ENCODE measurements around the gene DIO3. TPM values are rescaled to one million over a fixed set of nuclear protein-coding genes. Genes with fewer than 3 reads are reported as not detected.
"Not testable (repeated sequence)": the region's sequence is repeated elsewhere in the genome, so short reads cannot be mapped to it uniquely, and the experiment has no call there.

The DIO3 gene
- total RNA-seq, 1 experiment from 2014 or later: not detected

DNA sequence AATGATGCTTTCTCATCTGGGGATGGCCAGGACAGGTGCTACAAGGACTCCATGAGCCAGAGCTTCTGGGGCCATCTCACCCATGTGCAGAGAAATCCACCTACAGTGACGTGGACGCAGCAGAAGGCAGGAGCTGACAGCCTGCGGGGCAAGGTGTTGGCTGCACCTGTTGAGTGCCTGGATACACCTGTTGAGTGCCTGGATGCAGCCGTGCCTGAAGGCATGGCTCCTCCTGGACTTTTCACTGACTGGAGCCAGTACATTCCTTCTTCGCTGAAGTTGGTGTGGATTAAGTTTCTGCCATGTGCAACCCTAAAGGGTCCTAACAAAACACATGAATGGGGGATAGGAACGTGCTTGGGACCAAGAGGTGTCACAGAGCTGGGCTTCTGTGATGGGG, 7.4 kb upstream of the DIO3 start:
- H3K9me3 ChIP-seq: no peaks in the 10 kb centered on the region
- no peak for DNase-seq
- H3K36me3 ChIP-seq: no peaks in the 10 kb centered on the region
- no peak overlapping the region for H3K4me3 ChIP-seq
- H3K27me3 ChIP-seq: no peaks in the 10 kb centered on the region

DNA sequence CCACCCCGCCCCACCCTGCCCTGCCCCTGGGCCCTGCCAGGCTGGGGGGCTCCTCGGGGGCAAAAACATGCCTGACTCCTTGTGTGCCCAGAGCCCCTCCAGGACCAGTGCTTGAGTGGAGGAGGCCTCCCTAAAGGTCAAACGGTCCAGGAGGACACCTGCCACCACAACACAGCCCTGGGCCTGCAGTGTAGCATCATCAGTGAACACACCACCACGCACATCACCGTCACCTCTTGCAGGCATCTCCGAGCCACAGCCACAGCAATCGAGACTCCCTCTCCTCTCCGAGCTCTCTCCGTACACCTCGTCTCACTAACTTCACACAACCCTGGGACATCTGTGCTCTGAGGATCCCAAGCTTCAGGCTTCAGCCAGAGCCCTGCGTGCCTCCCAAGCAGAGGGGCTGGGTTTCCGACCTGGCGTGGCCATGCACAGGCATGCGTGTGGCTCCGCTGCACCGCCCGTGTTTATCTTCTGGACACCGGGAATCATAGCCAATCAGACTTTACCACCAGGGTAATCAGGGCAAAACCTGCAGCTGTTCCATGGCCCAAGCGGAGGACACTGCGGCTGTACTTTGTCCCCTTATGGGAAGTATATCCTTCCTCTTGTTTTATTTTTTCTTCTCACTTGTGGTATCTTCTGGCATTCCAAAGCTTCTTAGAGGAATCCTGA, 6.2 kb upstream of the DIO3 start:
- Histone ChIP-seq H3K36me3 (no peaks in the 10 kb centered on the region), H3K9me3 (no peaks in the 10 kb centered on the region), H3K4me3 (no peak overlapping the region), H3K27me3 (peaks cover 5% of the 10 kb centered on the region; the same call in 1 of the 2 replicates)
- DNase-seq: no peak

DNA sequence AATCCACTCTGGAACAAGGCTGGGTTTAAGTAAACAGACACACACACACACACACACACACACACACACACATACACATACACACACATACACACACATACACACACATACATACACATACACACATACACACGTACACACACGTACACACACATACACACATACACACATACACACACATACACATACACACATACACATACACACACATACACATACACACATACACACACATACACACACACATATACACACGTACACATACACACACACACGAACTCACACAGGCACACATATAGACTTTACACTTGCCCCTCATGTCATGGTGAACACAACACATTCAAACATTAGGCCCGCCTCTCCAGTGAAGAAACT, 5.6 kb upstream of the DIO3 start:
- DNase-seq, H3K27me3 ChIP-seq, H3K9me3 ChIP-seq, H3K4me3 ChIP-seq, H3K36me3 ChIP-seq: not testable (repeated sequence)

DNA sequence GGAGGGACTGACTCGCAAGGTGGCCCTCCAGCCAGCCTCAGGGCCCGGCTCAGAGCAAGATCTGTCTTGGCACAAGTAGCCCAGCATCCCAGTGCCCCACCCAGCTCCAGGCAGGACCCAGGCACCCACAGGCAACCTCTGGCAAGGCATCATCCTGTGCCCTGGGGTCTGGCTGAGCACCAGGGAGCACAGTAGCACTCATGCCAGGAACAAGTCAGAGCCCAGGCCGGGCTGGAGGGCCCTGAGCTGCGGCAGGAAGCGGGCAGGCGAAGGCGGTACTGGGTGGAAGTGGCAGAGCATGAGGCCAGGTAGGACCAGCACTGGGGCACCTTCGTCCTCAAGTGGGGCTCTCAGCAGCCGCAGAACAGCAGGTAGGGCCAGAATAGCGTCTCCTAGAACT, 5.2 kb upstream of the DIO3 start:
- Histone ChIP-seq H3K27me3 (peaks cover 6% of the 10 kb centered on the region; the same call in 1 of the 2 replicates), H3K36me3 (no peaks in the 10 kb centered on the region), H3K9me3 (no peaks in the 10 kb centered on the region), H3K4me3 (no peak overlapping the region)
- DNase-seq: peak; percentile 43

DNA sequence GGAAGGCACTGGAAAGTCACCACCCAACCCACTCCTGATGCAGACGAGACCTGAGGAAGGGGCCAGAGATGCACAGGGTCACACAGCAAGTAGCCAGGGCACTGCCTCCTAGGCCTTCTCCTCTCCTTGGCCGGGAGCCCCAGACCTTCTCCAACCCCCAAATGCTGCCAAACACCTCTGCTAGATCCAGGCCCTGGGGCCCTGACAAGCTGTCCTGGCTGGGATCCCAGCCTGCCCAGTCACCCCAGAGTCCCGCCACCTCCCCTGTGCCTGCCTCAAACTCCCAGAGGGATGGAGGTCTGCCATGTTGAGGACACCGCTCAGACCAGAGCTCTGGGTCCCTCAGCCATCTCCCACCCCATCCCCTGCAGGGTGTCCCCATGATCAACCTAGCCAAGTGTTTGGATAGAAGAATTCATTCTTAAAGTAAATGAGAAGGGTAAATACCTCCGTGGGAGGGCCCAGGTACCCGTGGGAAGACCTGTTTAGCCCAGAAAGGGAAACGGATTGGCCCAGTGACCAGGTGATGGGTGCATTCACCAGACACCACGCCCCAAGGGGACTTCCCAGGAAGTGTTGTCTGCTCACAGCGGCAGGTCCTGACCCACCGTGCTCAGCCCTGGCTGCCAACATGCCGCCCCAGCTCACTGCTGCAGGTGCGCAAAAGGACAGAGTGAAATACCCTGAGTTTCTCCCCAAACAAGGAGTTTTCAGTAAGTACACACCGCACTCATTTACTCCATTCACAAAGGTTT, 4.6 kb upstream of the DIO3 start:
- H3K27me3 ChIP-seq: peaks cover 10% of the 10 kb centered on the region
- H3K4me3 ChIP-seq: no peak overlapping the region
- no peaks in the 10 kb centered on the region for H3K9me3 ChIP-seq
- peak; percentile 38 for DNase-seq
- H3K36me3 ChIP-seq: no peaks in the 10 kb centered on the region

DNA sequence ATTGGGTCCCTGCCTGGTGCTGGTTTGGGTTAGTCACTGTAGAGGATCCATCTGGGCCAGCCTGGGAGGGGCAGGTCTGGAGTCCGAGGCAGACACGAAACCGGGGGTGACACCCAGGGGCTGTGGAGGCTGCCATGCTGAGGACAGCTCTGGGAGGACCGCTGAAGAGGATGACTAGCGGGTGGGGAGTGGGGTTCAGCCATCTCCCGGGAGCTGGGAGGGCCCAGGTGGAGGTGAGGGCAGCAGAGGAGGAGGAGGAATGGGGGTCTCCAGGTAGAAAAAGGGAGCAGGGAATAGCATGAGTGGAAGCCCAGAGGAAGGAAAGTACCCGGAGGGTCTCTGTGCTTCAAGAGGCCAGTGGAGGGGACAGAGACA, 4.0 kb upstream of the DIO3 start:
- H3K9me3 ChIP-seq: no peaks in the 10 kb centered on the region
- H3K27me3 ChIP-seq: peaks cover 14% of the 10 kb centered on the region
- no peaks in the 10 kb centered on the region for H3K36me3 ChIP-seq

DNA sequence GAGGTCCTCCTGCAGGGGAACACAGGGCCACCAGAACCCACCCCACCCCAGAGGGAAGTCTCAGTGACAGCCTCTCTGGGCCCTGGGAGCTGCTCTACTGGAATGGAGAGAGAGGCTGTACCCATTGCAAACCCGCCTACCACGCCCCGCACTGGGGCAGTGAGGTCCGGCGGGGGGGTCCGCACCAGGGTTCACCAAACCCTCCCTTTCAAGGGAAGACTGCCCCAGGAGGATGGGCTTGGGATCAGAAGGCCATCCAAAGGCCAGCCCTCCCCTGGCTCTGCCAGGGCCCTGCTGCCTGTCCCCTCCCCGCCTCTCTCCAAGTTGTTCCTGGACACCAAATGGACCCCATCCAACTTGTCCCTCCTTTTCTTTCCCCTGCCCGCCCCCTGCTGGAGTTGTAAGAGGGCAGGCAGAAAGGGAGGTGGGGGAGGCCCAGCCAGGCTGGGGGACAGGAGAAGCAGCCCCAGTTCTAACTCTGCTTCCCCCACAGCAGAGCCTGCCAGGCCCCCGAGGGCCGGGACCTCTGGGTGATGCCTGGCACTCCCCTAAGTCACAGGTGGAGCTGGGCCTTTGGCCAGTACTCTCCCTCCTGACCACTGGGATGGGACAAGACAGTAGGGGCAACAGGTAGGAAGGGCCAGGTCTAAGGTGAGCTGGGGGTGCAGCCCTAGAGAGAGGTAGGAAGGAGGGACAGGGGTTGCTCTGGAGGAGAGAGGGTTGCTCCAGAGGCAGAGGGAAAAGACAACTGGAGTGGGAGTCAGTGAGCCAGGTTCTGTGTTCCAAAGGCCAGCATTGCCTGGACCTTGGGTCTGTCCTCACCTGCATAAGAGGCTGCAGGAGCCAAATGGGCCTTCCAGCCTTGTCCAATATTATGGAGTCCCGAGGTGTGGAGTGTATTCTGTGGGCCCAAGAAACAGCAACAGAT, 3.2 kb upstream of the DIO3 start:
- DNase-seq: no peak
- H3K27me3 ChIP-seq: peaks cover 16% of the 10 kb centered on the region
- H3K36me3 ChIP-seq: no peaks in the 10 kb centered on the region
- H3K9me3 ChIP-seq: no peaks in the 10 kb centered on the region
- no peak overlapping the region for H3K4me3 ChIP-seq

More for the DNA sequence above, 4.0 kb upstream of the DIO3 start:
- DNase-seq: no peak
- H3K4me3 ChIP-seq: no peak overlapping the region

DNA sequence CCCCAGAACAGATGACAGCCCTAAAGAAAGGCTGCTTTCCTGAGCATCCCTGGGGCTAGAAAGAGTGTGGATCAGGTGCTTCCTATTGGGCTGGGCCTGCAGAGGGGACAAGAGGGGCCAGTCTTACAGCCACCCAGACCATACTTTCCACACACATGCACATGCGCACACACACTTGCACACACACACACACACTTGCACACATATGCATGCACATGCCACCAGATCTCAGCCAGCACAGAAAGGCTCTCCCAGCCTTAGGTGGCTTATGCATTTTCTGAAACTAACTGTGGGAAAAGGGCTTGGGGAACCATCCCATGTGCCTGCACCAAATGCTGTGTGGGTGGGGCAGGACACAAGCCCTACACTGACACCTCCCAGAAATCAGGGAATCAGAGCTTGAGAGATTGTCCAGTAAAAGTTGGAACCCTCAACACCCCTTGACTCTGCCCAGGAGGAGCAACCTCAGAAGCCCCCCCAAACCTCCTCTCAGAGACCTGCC, 2.5 kb upstream of the DIO3 start:
- no peaks in the 10 kb centered on the region for H3K9me3 ChIP-seq
- no peak overlapping the region for H3K4me3 ChIP-seq
- DNase-seq: no peak
- H3K36me3 ChIP-seq: no peaks in the 10 kb centered on the region
- peaks cover 22% of the 10 kb centered on the region for H3K27me3 ChIP-seq

DNA sequence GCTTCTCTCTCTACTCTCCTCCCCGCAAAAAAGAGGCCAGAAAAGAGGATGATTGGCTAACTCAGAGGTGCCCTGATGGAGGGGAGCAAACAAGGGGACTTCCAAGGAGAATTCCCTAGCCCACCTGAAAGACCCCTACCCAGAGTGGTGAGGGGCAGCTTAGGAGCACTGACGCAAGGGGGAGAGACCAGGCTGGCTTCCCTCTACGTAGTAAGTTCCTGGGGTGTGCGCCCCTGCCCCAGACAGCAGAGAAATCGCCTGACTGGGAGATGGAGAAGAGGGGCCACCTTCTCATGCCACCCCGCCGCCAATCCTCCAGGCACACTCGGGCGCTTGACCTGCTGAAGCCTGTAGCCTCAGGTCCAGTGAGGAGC, 2.1 kb upstream of the DIO3 start:
- Histone ChIP-seq H3K27me3 (peaks cover 27% of the 10 kb centered on the region), H3K36me3 (no peaks in the 10 kb centered on the region), H3K9me3 (no peaks in the 10 kb centered on the region), H3K4me3 (no peak overlapping the region)
- no peak for DNase-seq

DNA sequence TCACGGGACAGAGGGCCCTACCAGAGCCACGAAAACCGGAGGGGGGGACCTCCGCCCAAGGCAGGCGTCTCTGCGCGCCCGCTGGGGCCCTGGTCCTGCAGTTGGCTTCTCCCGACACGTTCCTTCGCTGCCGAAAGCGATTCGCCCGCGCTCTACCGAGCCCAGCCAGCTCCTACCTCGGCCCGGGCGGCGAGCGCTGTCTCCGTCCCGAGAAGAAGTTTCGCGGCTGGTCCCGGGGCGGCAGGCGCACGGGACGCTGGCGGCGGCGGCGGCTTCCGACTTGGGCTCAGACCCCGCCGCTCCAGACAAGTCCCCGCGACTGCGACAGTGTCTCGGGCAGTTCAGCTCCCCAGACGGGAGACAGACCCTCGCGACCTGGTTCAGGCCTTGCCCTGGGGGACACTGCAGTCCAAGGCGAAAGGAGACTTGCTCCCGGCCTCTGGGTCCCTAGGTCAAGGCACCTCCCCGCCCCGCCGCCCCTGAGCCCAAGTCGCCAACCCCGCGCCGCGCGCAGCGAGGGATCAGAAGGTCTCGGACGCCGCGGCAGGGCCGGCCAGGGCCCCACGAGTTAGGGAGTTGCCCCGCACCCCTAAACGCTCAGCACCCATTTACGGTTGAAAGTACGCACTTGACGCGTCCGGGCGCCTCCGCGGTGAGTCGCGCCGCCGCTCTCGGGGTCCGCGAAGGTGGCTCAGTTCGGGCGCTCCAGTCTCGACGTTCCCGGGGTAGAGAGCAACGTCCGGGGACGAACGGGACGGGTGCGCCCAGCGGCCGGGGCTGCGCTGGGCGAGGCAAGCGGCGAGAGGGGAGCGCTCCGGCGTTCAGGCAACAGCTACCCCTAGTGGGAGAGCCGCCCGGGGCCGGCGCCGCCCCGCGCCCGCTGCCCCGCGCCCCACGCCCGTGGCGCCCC, 1.4 kb upstream of the DIO3 start:
- H3K4me3 ChIP-seq: no peak overlapping the region
- no peaks in the 10 kb centered on the region for H3K36me3 ChIP-seq
- H3K27me3 ChIP-seq: peaks cover 33% of the 10 kb centered on the region
- H3K9me3 ChIP-seq: no peaks in the 10 kb centered on the region
- DNase-seq: peak; percentile 26

DNA sequence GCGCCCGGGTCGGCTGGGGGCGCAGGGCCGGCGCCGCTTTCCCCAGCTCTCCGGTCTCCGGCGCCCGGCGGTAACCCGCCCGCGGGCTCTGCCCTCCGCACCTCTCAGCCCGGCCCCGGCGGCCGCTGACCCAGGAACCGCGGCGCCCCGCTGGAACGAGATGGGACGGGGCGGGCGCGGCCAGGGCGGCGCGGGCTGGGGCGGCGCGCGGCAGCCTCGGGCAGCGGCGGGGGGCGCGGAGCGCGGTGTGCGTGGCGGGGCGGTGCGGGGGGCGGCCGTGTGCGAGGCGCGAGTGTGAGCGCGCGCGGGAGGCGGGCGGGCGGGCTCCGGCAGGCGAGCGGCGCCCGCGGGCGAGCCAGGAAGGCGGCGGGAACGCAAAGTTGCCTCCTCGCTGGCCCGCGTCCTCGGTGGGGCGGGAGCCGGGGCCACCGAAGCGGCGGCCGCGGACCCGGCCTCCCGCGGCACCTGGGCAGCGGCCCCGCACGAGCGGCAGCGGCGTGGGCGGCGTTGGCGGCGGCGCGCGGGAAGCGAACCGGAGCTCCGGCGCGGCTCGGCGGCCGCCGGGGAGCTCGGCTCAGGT, 671 bp upstream of the DIO3 start:
- no peak overlapping the region for H3K4me3 ChIP-seq
- no peak for DNase-seq
- H3K36me3 ChIP-seq: no peaks in the 10 kb centered on the region
- H3K27me3 ChIP-seq: peaks cover 39% of the 10 kb centered on the region
- H3K9me3 ChIP-seq: no peaks in the 10 kb centered on the region

DNA sequence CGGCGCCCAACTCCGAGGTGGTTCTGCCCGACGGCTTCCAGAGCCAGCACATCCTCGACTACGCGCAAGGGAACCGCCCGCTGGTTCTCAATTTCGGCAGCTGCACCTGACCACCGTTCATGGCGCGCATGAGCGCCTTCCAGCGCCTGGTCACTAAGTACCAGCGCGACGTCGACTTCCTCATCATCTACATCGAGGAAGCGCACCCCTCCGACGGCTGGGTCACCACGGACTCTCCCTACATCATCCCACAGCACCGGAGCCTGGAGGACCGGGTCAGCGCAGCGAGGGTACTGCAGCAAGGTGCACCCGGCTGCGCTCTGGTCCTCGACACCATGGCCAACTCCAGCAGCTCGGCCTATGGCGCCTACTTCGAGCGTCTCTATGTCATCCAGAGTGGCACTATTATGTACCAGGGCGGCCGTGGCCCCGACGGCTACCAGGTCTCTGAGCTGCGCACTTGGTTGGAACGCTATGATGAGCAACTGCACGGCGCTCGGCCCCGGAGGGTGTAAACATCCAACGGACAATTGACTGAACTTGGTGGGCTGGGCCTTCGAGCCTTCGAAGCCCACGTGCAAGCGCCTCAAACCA, 699 bp downstream of the DIO3 start:
- DNase-seq: no peak
- no peaks in the 10 kb centered on the region for H3K36me3 ChIP-seq
- no peaks in the 10 kb centered on the region for H3K9me3 ChIP-seq
- H3K27me3 ChIP-seq: peaks cover 40% of the 10 kb centered on the region
- H3K4me3 ChIP-seq: no peak overlapping the region

DNA sequence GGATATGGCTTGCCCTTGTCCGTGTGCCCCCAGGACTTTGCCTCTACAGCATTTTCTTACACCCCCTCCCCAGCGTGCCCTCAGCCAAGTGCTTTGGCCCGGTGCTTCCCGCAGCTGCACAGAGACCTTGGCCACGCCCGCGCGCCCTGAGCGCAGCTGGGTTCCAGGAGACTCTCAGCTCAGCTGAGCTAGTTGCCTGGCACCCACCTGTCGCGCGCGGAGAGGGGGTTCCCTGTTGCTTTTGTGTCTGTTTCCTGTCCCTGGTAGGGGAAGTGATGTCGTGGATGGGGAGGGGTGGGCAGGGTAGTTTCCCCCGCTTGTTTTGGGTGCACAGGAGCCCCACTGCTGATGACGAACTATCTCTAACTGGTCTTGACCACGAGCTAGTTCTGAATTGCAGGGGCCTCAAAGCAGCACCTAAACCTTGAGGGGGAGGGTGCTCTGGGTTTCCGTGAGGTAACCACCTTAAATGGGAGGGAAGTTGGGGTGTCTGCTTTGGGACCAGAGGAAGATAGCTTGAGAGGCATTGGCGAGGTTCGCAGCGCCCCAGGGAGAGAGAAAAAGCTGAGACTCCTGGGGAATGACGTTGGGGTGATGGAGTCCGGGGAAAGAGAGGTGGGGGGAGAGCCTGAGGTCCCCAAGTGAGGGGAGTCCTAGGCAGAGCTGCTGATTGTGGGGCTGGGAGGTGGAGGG, 1.5 kb downstream of the DIO3 start:
- Histone ChIP-seq H3K36me3 (no peaks in the 10 kb centered on the region), H3K9me3 (no peaks in the 10 kb centered on the region), H3K27me3 (peaks cover 40% of the 10 kb centered on the region), H3K4me3 (no peak overlapping the region)
- DNase-seq: no peak

DNA sequence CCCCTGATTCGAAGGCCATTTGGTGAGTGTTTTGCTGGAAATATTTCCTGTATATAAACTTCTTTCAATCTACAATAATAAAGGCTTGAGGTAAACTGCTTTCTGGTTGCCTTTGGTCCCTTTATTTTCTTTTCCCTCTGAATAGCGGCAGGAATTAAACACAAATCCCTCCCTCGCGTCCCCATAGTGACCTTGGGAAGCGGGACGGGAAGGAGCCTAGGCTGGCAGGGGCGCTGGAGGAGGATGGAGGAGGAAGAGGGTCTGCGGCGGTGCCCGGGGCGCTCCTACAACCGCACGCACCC, 2.0 kb downstream of the DIO3 start:
- no peak overlapping the region for H3K4me3 ChIP-seq
- H3K9me3 ChIP-seq: no peaks in the 10 kb centered on the region
- H3K36me3 ChIP-seq: no peaks in the 10 kb centered on the region
- H3K27me3 ChIP-seq: peaks cover 40% of the 10 kb centered on the region
- no peak for DNase-seq

DNA sequence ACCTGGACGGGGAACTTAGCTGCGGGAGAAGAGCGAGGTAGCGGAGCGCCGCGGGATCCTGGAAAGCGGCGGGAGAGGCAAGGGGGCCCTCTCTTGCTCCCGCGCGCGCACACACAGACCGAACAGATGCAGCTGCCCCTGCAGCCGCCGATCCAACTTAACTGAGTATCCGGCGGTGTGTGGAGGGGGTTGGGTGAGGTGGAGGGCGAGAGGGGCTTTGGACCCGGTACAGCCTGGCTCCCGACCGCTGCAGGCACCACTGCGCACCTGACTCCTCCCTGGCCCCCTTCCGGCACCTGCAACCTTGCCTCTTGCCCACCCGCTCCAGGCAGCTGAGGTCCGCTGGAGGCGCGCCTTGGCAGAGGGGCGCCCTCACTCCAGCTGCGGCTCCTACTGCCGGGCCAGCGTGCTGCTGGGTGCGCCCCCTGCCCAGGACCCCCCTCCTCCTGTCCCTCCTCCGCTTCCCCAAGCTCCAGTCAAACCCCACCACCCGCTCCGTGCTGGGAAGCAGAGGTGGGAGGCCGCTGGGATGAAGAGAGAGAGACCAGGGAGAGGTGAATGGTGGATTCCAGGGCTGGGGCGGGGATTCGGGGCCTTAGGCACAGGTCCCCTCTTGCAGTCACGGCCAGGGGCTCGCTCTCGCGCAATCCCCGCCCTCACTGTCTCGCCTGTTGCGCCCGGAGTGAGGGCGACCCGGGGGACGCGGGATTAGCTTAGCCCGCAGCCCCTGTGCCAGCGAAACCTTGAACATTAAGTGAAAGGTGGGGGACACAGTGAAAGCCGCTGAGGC, 2.6 kb downstream of the DIO3 start:
- no peak for DNase-seq
- no peak overlapping the region for H3K4me3 ChIP-seq
- H3K36me3 ChIP-seq: no peaks in the 10 kb centered on the region
- H3K27me3 ChIP-seq: peaks cover 40% of the 10 kb centered on the region
- H3K9me3 ChIP-seq: no peaks in the 10 kb centered on the region
